Fibroblast of lung (primary cell): ENCODE data around the gene RTKN.

Experiments
- CTCF ChIP-seq, 2 donors: IDR thresholded peaks in 1 of 2; conservative IDR thresholded peaks in 1 of 2; 1 replicate in 1 of 2; 2 replicates in 1 of 2; pipeline ENCODE4 v1.5.1; 2011 to 2012; ENCODE audit warnings: low read length in 2 of 2, control low read depth in 1 of 2, inconsistent platforms in 1 of 2, low read depth in 1 of 2, mild to moderate bottlenecking in 1 of 2
- EZH2 ChIP-seq: IDR thresholded peaks from 2 replicates; pipeline ENCODE4 v1.5.1; 2012; ENCODE audit warnings: low read length, control low read depth, mild to moderate bottlenecking; ENCODE audit errors: missing control alignments

- TF ChIP-seq CTCF (conservative IDR thresholded peaks at IDR 0.05 in 1 of 2, IDR thresholded peaks at IDR 0.05 in 1 of 2; ENCODE audit: low read depth in 1 of 2, low read length in 2 of 2) (no peak), EZH2 (no peak)
Observed at GRCh38 chr2:74421221-74421870, 20.4 kb downstream of the RTKN start, which contains the start of the genes C2orf81 and WDR54.
